GM21390 (cell line): ENCODE measurements around the gene PTPRS.

Source experiments
- ATAC-seq: cut with Tn5 transposase; IDR thresholded peaks from one replicate; pipeline ENCODE4 v1.9.1; 2021; ENCODE audit not compliant: unreplicated experiment

PTPRS gene

GRCh38 chr19:5355693-5356092, 15.1 kb upstream of the PTPRS start:
- ATAC-seq: no peak

GRCh38 chr19:5355076-5355475, 14.5 kb upstream of the PTPRS start:
- ATAC-seq: no peak

- ATAC-seq: no peak
Measured at GRCh38 chr19:5354403-5354802, 13.8 kb upstream of the PTPRS start.

GRCh38 chr19:5352229-5352763, 11.7 kb upstream of the PTPRS start:
- ATAC-seq: no peak

GRCh38 chr19:5351731-5352228, 11.2 kb upstream of the PTPRS start:
- no peak for ATAC-seq

GRCh38 chr19:5349041-5349440, 8.4 kb upstream of the PTPRS start:
- ATAC-seq: no peak

- no peak for ATAC-seq
Measured at GRCh38 chr19:5345895-5346386, 5.3 kb upstream of the PTPRS start.

GRCh38 chr19:5343848-5344247, 3.2 kb upstream of the PTPRS start:
- no peak for ATAC-seq

- ATAC-seq: no peak
Measured at GRCh38 chr19:5342573-5343201, 2.1 kb upstream of the PTPRS start.

GRCh38 chr19:5341981-5342380, 1.4 kb upstream of the PTPRS start:
- ATAC-seq: no peak

- ATAC-seq: no peak
Measured at GRCh38 chr19:5341448-5341820, 822 bp upstream of the PTPRS start.

GRCh38 chr19:5339950-5340636, 519 bp downstream of the PTPRS start:
- no peak for ATAC-seq

- ATAC-seq: no peak
Measured at GRCh38 chr19:5339198-5339949, 1.2 kb downstream of the PTPRS start.

GRCh38 chr19:5338656-5339197, 1.9 kb downstream of the PTPRS start:
- no peak for ATAC-seq

- no peak for ATAC-seq
Measured at GRCh38 chr19:5337708-5338655, 2.6 kb downstream of the PTPRS start.

- ATAC-seq: no peak
Measured at GRCh38 chr19:5337126-5337525, 3.5 kb downstream of the PTPRS start.

- no peak for ATAC-seq
Measured at GRCh38 chr19:5336195-5336965, 4.2 kb downstream of the PTPRS start.

GRCh38 chr19:5335593-5335992, 5.0 kb downstream of the PTPRS start:
- no peak for ATAC-seq

- ATAC-seq: no peak
Measured at GRCh38 chr19:5334824-5335500, 5.7 kb downstream of the PTPRS start.
